HG02885 (cell line): Measurements from ENCODE around the gene IFITM5.

Source experiments
- ATAC-seq: cut with Tn5 transposase; IDR thresholded peaks from one replicate; pipeline ENCODE4 v1.9.1; 2021; ENCODE audit warnings: mild to moderate bottlenecking; ENCODE audit not compliant: unreplicated experiment, poor library complexity

Gene IFITM5

GRCh38 chr11:297586-298405, 1.5 kb downstream of the IFITM5 start:
- peak; percentile 62 for ATAC-seq

GRCh38 chr11:297051-297585, 2.2 kb downstream of the IFITM5 start:
- no peak for ATAC-seq

DNA sequence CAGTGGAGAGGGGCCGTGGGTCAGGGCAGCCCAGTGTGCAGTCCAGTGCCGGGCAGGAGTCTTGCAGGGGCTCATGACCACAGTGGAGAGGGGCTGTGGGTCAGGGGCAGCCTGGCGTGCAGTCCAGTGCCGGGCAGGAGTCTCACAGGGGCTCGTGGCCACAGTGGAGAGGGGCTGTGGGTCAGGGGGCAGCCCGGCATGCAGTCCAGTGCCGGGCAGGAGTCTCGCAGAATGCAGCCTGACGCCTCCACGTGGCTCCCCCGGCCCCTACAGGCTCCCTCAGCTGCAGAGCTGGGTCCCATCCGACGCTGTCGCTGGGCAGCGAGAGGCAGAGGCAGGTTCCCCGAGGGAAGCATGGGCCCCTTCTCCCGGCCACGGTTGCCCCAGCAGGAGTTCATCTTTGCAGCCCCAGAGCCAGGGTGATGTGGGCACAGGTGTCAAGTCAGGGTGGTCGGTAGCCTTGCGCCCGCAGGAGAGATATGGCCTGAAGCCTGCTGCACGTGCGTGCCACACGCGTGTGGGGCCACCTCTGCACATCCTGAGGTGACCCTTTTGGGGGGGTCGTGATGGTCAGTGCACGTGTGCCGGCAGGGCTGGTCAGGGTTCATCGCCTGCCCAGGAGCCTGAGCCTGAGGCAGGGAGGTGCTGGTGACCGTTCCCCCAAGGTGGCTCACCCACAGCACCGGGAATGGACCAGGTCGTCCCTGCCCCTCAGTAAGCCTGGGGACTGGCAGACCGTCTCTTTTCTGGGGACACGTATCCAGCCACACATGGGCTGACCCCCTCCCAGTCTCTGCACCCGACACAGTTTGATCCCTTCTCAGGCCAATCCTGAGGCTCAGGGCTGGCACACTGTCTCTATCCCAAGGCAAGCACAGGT, 2.9 kb downstream of the IFITM5 start:
- no peak for ATAC-seq

DNA sequence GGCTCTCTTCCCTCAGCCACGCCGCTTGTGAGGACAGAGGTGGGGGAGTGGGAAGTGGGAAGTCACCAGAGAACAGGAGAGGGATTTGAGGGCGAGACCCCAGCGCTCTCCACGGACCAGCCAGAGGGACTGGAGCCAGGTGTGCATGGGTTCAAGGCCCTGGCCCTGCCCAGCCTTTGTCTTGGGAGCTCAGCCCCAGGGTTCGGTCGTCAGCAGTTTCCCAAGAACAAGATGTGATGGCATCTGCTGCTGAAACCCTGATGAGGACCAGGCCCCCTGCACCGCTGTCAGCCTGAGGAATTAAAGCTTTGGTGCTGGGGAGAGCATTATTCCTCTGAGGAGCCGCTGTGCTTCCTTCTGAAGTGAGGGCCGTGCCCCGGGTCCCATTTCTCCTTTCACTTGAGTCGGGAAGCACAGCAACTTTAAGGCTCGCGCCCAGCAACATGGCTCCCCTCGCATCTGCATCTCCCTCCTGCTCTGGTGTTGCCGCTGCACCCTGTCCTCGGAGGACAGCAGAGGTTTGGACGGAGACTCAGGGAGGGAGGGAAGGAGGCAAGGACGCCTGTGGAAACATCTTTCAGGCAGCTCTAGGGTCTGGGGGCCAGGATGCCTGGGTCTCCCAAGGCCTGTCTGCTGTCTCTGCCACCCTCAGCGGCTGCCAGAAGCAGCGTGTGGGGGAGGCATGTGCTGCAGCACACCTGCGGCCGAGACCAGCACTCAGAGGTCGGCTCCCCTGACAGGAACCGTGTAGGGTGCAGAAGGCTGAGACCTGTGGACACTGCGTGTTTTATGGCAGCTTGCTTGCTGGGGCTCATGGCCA, 3.8 kb downstream of the IFITM5 start:
- no peak for ATAC-seq

DNA sequence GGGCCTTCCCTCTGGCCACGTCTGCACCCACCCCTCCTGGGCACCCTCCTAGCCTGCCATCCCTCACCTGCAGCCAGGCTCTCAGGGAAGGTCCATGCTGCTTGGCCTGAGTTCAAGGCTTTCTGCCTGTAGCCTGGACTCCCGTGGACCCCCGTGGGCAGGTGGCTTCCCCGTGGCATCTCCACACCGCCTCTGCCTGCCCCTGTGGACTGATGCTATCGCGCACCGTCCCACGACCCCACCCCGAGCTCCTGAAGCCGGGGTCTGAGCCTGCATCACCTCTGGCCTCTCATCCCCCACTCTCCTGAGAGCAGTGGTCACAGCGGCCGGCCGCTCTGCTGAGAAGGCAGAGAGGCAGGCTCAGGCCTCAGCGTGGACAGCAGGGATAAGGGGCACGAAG, 4.5 kb downstream of the IFITM5 start:
- ATAC-seq, result no peak

GRCh38 chr11:293852-294661, 5.3 kb downstream of the IFITM5 start:
- no peak for ATAC-seq

- ATAC-seq, result no peak
Measured at GRCh38 chr11:293271-293851, 6.0 kb downstream of the IFITM5 start.

GRCh38 chr11:292211-293121, 6.9 kb downstream of the IFITM5 start:
- no peak for ATAC-seq

DNA sequence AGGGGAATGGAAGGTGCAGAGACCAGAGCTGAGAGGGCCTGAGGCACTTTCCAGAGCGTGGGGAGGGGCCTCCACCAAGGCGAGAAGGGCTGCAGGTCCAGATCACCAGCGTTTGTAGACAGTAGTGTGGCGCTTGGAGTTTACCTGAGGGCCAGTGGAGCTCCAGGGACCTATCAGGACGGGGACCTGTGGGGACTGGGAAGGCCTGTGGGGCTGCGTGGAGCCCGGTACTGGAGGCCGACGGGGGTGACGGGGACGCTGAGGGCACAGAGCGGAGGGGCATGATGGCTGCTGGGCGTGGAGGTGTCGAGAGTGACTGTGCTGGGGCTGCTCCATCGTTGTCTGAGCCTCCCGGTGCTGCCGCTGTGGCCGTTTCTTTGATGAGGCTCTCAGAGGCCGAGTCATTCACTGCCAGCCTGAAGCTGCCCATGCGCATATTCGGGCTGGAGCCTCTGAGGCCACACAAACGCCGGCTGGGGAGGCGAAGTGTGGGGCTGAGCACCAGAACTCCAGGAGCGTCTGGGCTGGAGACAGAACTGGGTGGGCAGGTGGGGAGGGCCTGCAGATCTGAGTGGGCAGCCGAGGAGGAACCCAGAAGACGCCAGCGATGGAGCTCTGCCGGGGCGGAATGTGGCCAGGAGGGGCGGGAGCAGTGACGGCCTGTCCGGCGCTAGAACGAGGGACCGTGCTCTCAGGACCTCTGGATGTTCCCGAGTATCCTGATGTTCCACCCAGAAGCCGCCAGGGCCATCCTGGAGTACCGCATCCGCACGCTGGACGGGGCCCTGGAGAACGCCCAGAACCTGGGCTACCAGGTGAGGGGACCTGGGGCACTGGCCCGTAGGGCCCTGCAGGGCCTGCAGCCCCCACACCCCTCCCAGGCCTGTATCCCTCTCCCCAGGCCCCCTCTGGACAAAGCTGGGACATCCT, 7.8 kb downstream of the IFITM5 start:
- ATAC-seq, result no peak

DNA sequence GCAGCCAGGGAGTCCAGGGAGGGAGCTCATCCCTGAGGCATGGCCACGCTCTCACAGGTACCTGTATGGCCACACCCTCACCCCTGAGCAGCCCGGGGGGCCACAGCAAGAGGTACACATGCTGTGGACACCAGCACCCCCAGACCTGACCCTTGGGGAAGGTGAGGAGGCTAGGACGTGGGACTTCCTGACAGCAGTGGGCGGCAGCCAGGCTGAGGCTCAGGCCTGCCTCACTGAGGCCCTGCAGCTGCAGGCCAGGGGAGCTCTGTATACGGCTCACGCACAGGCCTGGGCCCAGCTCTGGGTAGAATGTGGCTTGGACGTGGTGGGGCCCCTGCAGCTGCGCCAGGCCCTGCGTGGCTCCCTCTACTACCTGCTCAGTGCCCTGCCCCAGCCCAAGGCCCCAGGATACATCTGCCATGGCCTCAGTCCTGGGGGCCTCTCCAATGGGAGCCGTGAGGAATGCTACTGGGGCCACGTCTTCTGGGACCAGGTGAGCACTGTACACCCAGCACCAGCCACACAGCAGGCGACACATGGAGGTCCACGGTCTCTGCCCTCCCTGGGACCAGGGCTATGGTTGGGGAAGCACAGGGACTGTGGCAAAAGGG, 8.6 kb downstream of the IFITM5 start:
- ATAC-seq, result no peak

DNA sequence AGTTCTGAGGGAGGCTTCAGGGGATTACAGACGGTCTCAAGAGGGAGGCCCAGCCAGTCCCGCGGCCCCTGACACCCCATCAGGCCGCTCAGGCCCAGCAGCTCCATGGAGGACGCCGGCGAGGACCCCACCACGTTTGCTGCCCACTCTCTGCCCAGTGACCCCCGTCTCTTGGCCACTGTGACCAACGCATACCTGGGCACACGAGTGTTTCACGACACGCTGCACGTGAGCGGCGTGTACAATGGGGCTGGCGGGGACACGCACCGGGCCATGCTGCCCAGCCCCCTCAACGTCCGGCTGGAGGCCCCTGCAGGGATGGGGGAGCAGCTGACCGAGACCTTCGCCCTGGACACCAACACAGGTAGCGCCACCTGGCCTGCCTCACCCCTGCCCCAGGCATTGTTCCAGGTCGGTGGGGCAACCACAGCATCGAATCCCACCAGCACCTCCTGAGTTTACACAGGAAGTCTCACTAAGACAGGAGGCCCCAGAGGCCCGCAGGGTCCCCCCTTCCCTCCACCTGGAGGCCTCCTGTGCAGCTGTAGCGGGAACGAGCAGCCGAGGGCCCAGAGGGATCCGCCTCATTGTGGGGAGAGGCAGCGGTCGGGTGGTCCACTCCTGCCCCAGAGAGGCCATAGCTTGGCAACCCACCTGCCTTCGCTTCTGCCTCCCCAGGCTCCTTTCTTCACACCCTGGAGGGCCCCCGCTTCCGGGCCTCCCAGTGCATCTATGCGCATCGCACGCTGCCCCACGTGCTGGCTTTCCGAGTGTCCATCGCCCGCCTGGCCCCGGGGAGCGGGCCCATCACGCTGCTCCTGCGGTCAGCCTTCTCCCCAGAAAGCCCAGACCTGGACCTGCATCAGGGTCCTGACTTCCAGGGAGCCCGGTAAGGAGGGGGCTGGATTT, 9.4 kb downstream of the IFITM5 start:
- no peak for ATAC-seq

- no peak for ATAC-seq
Measured at GRCh38 chr11:289398-289711, 10.0 kb downstream of the IFITM5 start.

DNA sequence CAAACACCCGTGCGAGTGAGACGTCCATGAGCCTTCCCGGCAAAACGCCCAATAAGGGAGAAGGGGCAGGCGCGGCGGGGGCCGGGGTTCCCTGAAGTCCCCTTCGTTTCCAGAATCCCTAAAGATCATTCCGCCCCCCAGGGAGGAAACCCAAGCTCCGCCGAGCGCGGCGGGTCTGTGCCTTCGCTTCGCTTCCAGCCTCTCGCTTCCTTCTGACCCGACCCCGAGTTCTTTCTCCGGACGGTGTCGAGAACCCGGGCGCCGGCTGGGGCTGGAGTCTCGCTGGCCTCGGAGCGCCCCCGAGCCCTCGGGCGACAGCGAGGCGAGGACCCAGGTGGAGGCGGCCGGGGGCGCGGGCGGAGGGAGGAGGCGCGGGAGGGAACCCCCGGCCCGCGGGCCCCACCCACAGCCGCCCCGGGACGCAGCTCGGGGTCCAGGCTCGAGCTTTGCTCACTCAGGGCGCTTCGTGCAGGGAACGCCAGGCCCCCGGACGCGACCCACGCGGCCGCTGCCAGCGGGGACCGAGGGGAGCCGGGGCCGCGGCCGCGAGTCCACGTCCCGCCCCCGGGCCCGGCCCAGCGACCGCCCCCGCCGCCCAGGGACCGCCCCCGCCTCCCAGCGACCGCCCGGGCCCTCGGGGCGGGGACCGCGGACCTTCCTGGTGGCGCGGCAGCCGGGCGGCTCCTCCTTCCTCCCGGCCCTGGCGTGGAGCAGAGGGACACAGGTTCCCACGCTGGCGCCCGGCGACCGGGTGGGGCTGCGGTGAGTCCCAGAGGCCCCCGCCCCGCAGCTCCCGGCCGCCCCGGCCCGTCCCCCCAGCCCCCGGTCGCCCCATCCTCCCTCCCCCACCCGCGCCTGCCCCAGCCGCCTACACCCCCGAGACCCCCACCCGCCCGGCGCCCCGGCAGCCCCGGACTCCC, 10.6 kb downstream of the IFITM5 start, which contains the start of gene PGGHG:
Gene PGGHG (plus strand): TSS at position 649 of the 920 bp plus-strand sequence. CDS start 691 bp downstream, outside the sequence.
- ATAC-seq, result peak; percentile 69

DNA sequence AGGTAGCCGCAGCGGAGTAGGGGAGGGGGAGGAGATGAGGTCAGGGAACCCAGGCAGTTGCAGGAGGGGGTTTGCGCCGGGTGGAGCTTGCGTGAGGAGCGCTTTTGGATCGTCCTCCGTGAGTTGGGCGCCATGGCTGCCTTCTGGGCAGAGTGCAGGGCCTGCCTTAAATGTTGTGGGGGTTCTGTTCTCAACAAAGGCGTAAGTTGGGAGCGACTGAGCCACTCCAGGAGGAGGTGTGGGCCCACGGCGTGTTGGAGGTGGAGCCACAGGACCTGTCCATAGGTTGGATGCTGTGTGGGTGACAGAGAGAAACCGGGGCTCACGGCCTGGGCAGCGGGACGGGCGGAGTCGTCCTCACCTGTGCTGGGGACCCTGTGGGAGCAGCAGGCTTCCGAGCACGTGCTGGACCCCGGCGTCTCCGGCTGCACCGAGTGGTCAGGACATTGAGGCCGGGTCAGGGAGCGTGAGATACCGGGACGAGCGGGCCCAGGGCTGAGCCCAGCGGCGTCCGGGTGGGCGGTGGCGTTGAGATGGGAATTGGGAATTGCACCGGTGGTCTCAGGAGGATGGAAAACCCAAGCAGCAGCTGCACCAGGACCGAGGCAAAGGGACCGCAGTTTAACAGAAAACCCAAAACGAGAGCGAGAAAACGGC, 11.4 kb downstream of the IFITM5 start:
- ATAC-seq, result no peak
